Measurements from ENCODE around the gene DKKL1.

GRCh38 chr19:49423071-49423984 is 59.7 kb downstream of the DKKL1 start, which contains the start of gene PTH2:
- no peak for TF ChIP-seq CTCF (conservative IDR thresholded peaks at IDR 0.05)
- no peak for TF ChIP-seq ZFX (IDR thresholded peaks at IDR 0.05)
